ENCODE results near the gene MIAT.

MIAT gene

GRCh38 chr22:26671317-26672059 is 14.1 kb downstream of the MIAT start:
- Histone ChIP-seq H3K4me3 (replicated peaks; ENCODE audit: low read depth, low read length) (peak overlapping the region; percentile 6; the same call in 1 of the 2 replicates), H3K27me3 (replicated peaks; ENCODE audit: control insufficient read depth, insufficient read depth, low read length) (no peaks in the 10 kb centered on the region), H3K36me3 (ENCODE audit: control insufficient read depth, insufficient read depth, low read length) (no peaks in the 10 kb centered on the region)
- no peak for TF ChIP-seq CTCF (IDR thresholded peaks at IDR 0.05; ENCODE audit: insufficient read depth, low read length, poor library complexity, severe bottlenecking)
- peak; percentile 86 for DNase-seq (ENCODE audit: extremely low read depth, insufficient read length)

GRCh38 chr22:26672060-26672471 is 14.7 kb downstream of the MIAT start:
- Histone ChIP-seq H3K4me3 (replicated peaks; ENCODE audit: low read depth, low read length) (peak overlapping the region; percentile 7), H3K36me3 (ENCODE audit: control insufficient read depth, insufficient read depth, low read length) (no peaks in the 10 kb centered on the region), H3K27me3 (replicated peaks; ENCODE audit: control insufficient read depth, insufficient read depth, low read length) (no peaks in the 10 kb centered on the region)
- no peak for TF ChIP-seq CTCF (IDR thresholded peaks at IDR 0.05; ENCODE audit: insufficient read depth, low read length, poor library complexity, severe bottlenecking)
- no peak for DNase-seq (ENCODE audit: extremely low read depth, insufficient read length)

- H3K36me3 ChIP-seq (ENCODE audit: control insufficient read depth, insufficient read depth, low read length), result no peaks in the 10 kb centered on the region
- DNase-seq (ENCODE audit: extremely low read depth, insufficient read length), result peak; percentile 92
- TF ChIP-seq CTCF (IDR thresholded peaks at IDR 0.05; ENCODE audit: insufficient read depth, low read length, poor library complexity, severe bottlenecking), result peak; percentile 51
- H3K4me3 ChIP-seq (replicated peaks; ENCODE audit: low read depth, low read length), result peak overlapping the region; percentile 92
- H3K27me3 ChIP-seq (replicated peaks; ENCODE audit: control insufficient read depth, insufficient read depth, low read length), result no peaks in the 10 kb centered on the region
These were observed 15.4 kb downstream of the MIAT start for GRCh38 chr22:26672590-26673468.

GRCh38 chr22:26673486-26673885 is 16.1 kb downstream of the MIAT start:
- H3K27me3 ChIP-seq (replicated peaks; ENCODE audit: control insufficient read depth, insufficient read depth, low read length), result no peaks in the 10 kb centered on the region
- no peak for TF ChIP-seq CTCF (IDR thresholded peaks at IDR 0.05; ENCODE audit: insufficient read depth, low read length, poor library complexity, severe bottlenecking)
- no peaks in the 10 kb centered on the region for H3K36me3 ChIP-seq (ENCODE audit: control insufficient read depth, insufficient read depth, low read length)
- H3K4me3 ChIP-seq (replicated peaks; ENCODE audit: low read depth, low read length), result peak overlapping the region; percentile 92
- no peak for DNase-seq (ENCODE audit: extremely low read depth, insufficient read length)

GRCh38 chr22:26674211-26675190 is 17.1 kb downstream of the MIAT start:
- Histone ChIP-seq H3K4me3 (replicated peaks; ENCODE audit: low read depth, low read length) (peak overlapping the region; percentile 92), H3K27me3 (replicated peaks; ENCODE audit: control insufficient read depth, insufficient read depth, low read length) (no peaks in the 10 kb centered on the region), H3K36me3 (ENCODE audit: control insufficient read depth, insufficient read depth, low read length) (no peaks in the 10 kb centered on the region)
- peak; percentile 30 for TF ChIP-seq CTCF (IDR thresholded peaks at IDR 0.05; ENCODE audit: insufficient read depth, low read length, poor library complexity, severe bottlenecking)
- no peak for DNase-seq (ENCODE audit: extremely low read depth, insufficient read length)

Data from GM06990 (cell line).